GM23248 (cell line): ENCODE data around the gene CA11.

Experiments used
- EZH2 ChIP-seq: fragments of 200-600 bp; sonication (generic); IDR thresholded peaks from 2 replicates; pipeline ENCODE4 v1.6.1; 2018; ENCODE audit warnings: antibody characterized with exemption, mild to moderate bottlenecking; ENCODE audit not compliant: insufficient read depth, poor library complexity, severe bottlenecking
- EZH2phosphoT487 ChIP-seq: fragments of 200-600 bp; sonication (generic); IDR thresholded peaks from 2 replicates; pipeline ENCODE4 v1.6.1; 2018; ENCODE audit warnings: antibody characterized with exemption, moderate library complexity, mild to moderate bottlenecking, low read depth; ENCODE audit not compliant: insufficient read depth

GRCh38 chr19:48663667-48664066 lies 17.7 kb upstream of the CA11 start:
- TF ChIP-seq EZH2: no peak
- TF ChIP-seq EZH2phosphoT487: no peak
